Renal cortex interstitium (tissue), 11 donors: ENCODE data around the gene HES4. TPM values are rescaled to one million over a fixed set of nuclear protein-coding genes. Genes with fewer than 3 reads are reported as not detected.
A peak's percentile ranks its signal among the peaks of the same experiment; 100 is the strongest.
"Not testable (repeated sequence)": the region's sequence is repeated elsewhere in the genome, so short reads cannot be mapped to it uniquely, and the experiment has no call there.

Experiments
- DNase-seq, 11 donors: peaks; one replicate each; pipeline ENCODE4 v3.0.0-alpha.2; 2013; ENCODE audit warnings: low read depth in 9 of 11, low spot score in 4 of 11; ENCODE audit errors: extremely low read depth in 1 of 11
- polyA plus RNA-seq, 3 donors: library from polyadenylated mRNA; unstranded; fragments of 120-200 nt; gene quantifications; one replicate each; pipeline ENCODE4 v1.2.1, GENCODE V29; 2013; ENCODE audit not compliant: insufficient read length in 3 of 3

The HES4 gene
- polyA plus RNA-seq, 3 donors = 17.3 to 50.1 (median 39.7) TPM

GRCh38 chr1:1041092-1041523 lies 41.2 kb upstream of the HES4 start:
- no peak for DNase-seq

- peak in 5 of 11 donors; percentile 63 to 72 (median 65) for DNase-seq
These were observed 40.4 kb upstream of the HES4 start for GRCh38 chr1:1040004-1040991.

- DNase-seq = no peak
These were observed 39.4 kb upstream of the HES4 start for GRCh38 chr1:1039145-1039910.

- DNase-seq = no peak
These were observed 38.8 kb upstream of the HES4 start for GRCh38 chr1:1038694-1039093.

- no peak for DNase-seq
These were observed 37.8 kb upstream of the HES4 start for GRCh38 chr1:1037366-1038327.

- no peak for DNase-seq
These were observed 35.5 kb upstream of the HES4 start for GRCh38 chr1:1035291-1035943.

- DNase-seq = no peak
These were observed 34.5 kb upstream of the HES4 start for GRCh38 chr1:1034439-1034781.

- no peak for DNase-seq
These were observed 34.0 kb upstream of the HES4 start for GRCh38 chr1:1033731-1034438.

GRCh38 chr1:1033009-1033587 lies 33.2 kb upstream of the HES4 start:
- DNase-seq = peak; percentile 69 to 89 (median 85)

- DNase-seq = no peak
These were observed 32.5 kb upstream of the HES4 start for GRCh38 chr1:1032424-1032823.

- DNase-seq = no peak
These were observed 31.9 kb upstream of the HES4 start for GRCh38 chr1:1031659-1032235.

GRCh38 chr1:1030867-1031658 lies 31.2 kb upstream of the HES4 start:
- not testable (repeated sequence) for DNase-seq

GRCh38 chr1:1027791-1028190 lies 27.9 kb upstream of the HES4 start:
- DNase-seq = no peak

- no peak for DNase-seq
These were observed 26.9 kb upstream of the HES4 start for GRCh38 chr1:1026599-1027413.

GRCh38 chr1:1025730-1026129 lies 25.8 kb upstream of the HES4 start:
- no peak for DNase-seq
